Measurements from ENCODE around the gene CFAP20DC. TPM values are rescaled to one million over a fixed set of nuclear protein-coding genes. Genes with fewer than 3 reads are reported as not detected.

CFAP20DC gene
- total and polyA plus RNA-seq, 2 of the 8 experiments (the other 6 are each of a cell fraction or from before 2014, with no cell fraction given): 2.2 to 2.8 TPM

- Histone ChIP-seq H3K4ac (replicated peaks; ENCODE audit: insufficient read length, low read depth, low read length) (no peak overlapping the region), H4K5ac (ENCODE audit: insufficient read length, low read depth, low read length) (no peak overlapping the region), H2BK120ac (replicated peaks; ENCODE audit: low read depth, low read length) (no peak overlapping the region), H3K27me3 (replicated peaks in 1 of 4; ENCODE audit: control insufficient read depth in 3 of 4, extremely low read depth in 1 of 4, insufficient read depth in 3 of 4, low read length in 3 of 4) (no peaks in the 10 kb centered on the region), H3K56ac (replicated peaks; ENCODE audit: insufficient read length, low read depth, low read length) (no peak overlapping the region), H3K18ac (ENCODE audit: extremely low read depth, low read length) (no peak overlapping the region), H2AK5ac (ENCODE audit: low read depth, low read length) (no peak overlapping the region), H2BK5ac (ENCODE audit: low read depth, low read length) (no peak overlapping the region), H3K14ac (ENCODE audit: insufficient read length) (no peak overlapping the region), H3K23ac (ENCODE audit: insufficient read length) (no peak overlapping the region), H4K20me1 (replicated peaks in 1 of 2; ENCODE audit: control insufficient read depth in 1 of 2, insufficient read depth in 2 of 2, low read length in 2 of 2) (no peaks in the 10 kb centered on the region), H3K9ac (replicated peaks in 1 of 4; ENCODE audit: extremely low read depth in 1 of 4, low read depth in 3 of 4, low read length in 3 of 4) (no peak overlapping the region), H3K36me3 (ENCODE audit: control insufficient read depth in 2 of 4, insufficient read depth in 4 of 4, low read length in 3 of 4) (no peaks in the 10 kb centered on the region), H3K4me3 (ENCODE audit: extremely low read depth in 1 of 4, insufficient read depth in 2 of 4, low read depth in 3 of 4, low read length in 4 of 4) (no peak overlapping the region), H2BK20ac (ENCODE audit: low read length) (no peak overlapping the region), H3K4me1 (replicated peaks in 1 of 4; ENCODE audit: control insufficient read depth in 3 of 4, insufficient read depth in 4 of 4, low read length in 3 of 4) (no peaks in the 10 kb centered on the region), H2BK12ac (ENCODE audit: low read depth, low read length) (no peak overlapping the region), H4K8ac (ENCODE audit: extremely low read depth, insufficient read depth, low read length) (no peak overlapping the region), H2BK15ac (ENCODE audit: low read length) (no peak overlapping the region), H3K4me2 (ENCODE audit: insufficient read depth in 1 of 2, low read depth in 2 of 2, low read length in 2 of 2) (no peak overlapping the region), H3K79me2 (ENCODE audit: control insufficient read depth in 1 of 2, insufficient read depth in 2 of 2, low read length in 2 of 2) (no peaks in the 10 kb centered on the region), H3K79me1 (ENCODE audit: low read depth, low read length) (no peaks in the 10 kb centered on the region), H3K23me2 (ENCODE audit: low read depth, low read length) (no peaks in the 10 kb centered on the region), H4K91ac (replicated peaks; ENCODE audit: insufficient read length, low read length) (no peak overlapping the region), H2AFZ (ENCODE audit: low read length) (no peak overlapping the region), H3K9me3 (ENCODE audit: insufficient read depth in 2 of 2, low read depth in 1 of 2, low read length in 1 of 2) (0 out of 4 replicates have a peak, but pooled peaks cover 0 to 4% of the 10 kb centered on the region in 2 experiments), H3K27ac (ENCODE audit: low read depth, low read length) (no peak overlapping the region)
- 100% methylated on average over 1 of the region's 1 CpG; no CpG with 5 or more reads in 1 of the 2 experiments for WGBS, 2 experiments (ENCODE audit: extremely low coverage in 1 of 2, insufficient coverage in 1 of 2, insufficient read length in 1 of 2, insufficient replicate concordance in 2 of 2, low coverage in 1 of 2, low lambda C conversion rate in 2 of 2, missing lambda C conversion rate in 1 of 2)
- no peak for FAIRE-seq
- no peak for DNase-seq (ENCODE audit: low read depth in 1 of 2, low spot score in 2 of 2)
- POLR2A ChIA-PET (ENCODE audit: partially characterized antibody): no interaction called here
- TF ChIP-seq GABPA (IDR thresholded peaks at IDR 0.05; ENCODE audit: borderline replicate concordance, insufficient read depth, low read length): no peak
- no peak for TF ChIP-seq SP4 (IDR thresholded peaks at IDR 0.05; ENCODE audit: low read length)
- TF ChIP-seq SRF (IDR thresholded peaks at IDR 0.05; ENCODE audit: low read depth, low read length): no peak
- no peak for TF ChIP-seq SIRT6 (IDR thresholded peaks at IDR 0.05; ENCODE audit: low read length)
- TF ChIP-seq SP1 (IDR thresholded peaks at IDR 0.05; ENCODE audit: low read depth, low read length): no peak
- TF ChIP-seq MAFK (IDR thresholded peaks at IDR 0.05; ENCODE audit: low read depth, low read length): no peak
- no peak for TF ChIP-seq TBP (IDR thresholded peaks at IDR 0.05; ENCODE audit: low read depth, low read length)
- no peak for TF ChIP-seq HDAC2 (IDR thresholded peaks at IDR 0.05; ENCODE audit: borderline replicate concordance in 1 of 2, low read depth in 2 of 2, low read length in 2 of 2)
- TF ChIP-seq POU5F1 (IDR thresholded peaks at IDR 0.05; ENCODE audit: low read depth, low read length): no peak
- no peak for TF ChIP-seq ZNF274 (IDR thresholded peaks at IDR 0.05; ENCODE audit: borderline replicate concordance, extremely low read depth, low read length)
- no peak for TF ChIP-seq HDAC6 (IDR thresholded peaks at IDR 0.05; ENCODE audit: low read depth, low read length)
- CTCF ChIA-PET (ENCODE audit: partially characterized antibody): no interaction called here
Observed at GRCh38 chr3:58948018-58948417, 101.8 kb downstream of the CFAP20DC start.

All from H1 (cell line).